Measurements from ENCODE around the gene ERVH48-1. TPM values are rescaled to one million over a fixed set of nuclear protein-coding genes. Genes with fewer than 3 reads are reported as not detected.

ERVH48-1 gene
- total RNA-seq, 1 donor from 2014 or later, result not detected

Small RNAs within 50 kb of the gene (microRNA-seq; reads per million reads assigned to microRNA genes)
- gene MIR5692B, result not detected

Other genes with a start within 250 kb of the ERVH48-1 start
- 6.5 TPM for gene WDR4, start 46.1 kb downstream of the ERVH48-1 start, total RNA-seq
- 61.0 TPM for gene NDUFV3, start 32.3 kb downstream of the ERVH48-1 start, total RNA-seq
- gene PKNOX1, start 48.9 kb upstream of the ERVH48-1 start, total RNA-seq, result 9.7 TPM
- 5.5 TPM for gene CBS, start 150.2 kb upstream of the ERVH48-1 start, total RNA-seq
- gene U2AF1, start 181.9 kb upstream of the ERVH48-1 start, total RNA-seq, result 13.8 TPM
- gene CRYAA, start 243.4 kb upstream of the ERVH48-1 start, total RNA-seq, result not detected

All from Right ventricle myocardium inferior (tissue), 1 donor.